H1 (cell line): Measurements from ENCODE around the gene IFNK. TPM values are rescaled to one million over a fixed set of nuclear protein-coding genes. Genes with fewer than 3 reads are reported as not detected.
A peak's percentile ranks its signal among the peaks of the same experiment; 100 is the strongest.

Source experiments
- CREB1 ChIP-seq: IDR thresholded peaks from 2 replicates; pipeline ENCODE4 v1.6.1; 2012; ENCODE audit warnings: inconsistent platforms
- CTBP2 ChIP-seq: IDR thresholded peaks from 2 replicates; pipeline ENCODE4 v1.7.0; 2011; ENCODE audit warnings: borderline replicate concordance, mild to moderate bottlenecking, moderate library complexity, mixed read lengths, low read length; ENCODE audit not compliant: insufficient read depth, insufficient read length
- EZH2 ChIP-seq: fragments of 200-600 bp; sonication (generic); IDR thresholded peaks from 2 replicates; pipeline ENCODE4 v1.7.1; 2012; ENCODE audit warnings: low read depth, mild to moderate bottlenecking, moderate library complexity, low read length, inconsistent platforms; ENCODE audit not compliant: severe bottlenecking
- FOSL1 ChIP-seq: IDR thresholded peaks from 2 replicates; pipeline ENCODE4 v1.6.1; 2011; ENCODE audit warnings: mild to moderate bottlenecking, low read depth, low read length, moderate library complexity; ENCODE audit not compliant: insufficient read depth
- HDAC6 ChIP-seq: IDR thresholded peaks from one replicate; pipeline ENCODE4 v1.7.1; 2012; ENCODE audit warnings: low read depth, mild to moderate bottlenecking, inconsistent platforms, low read length, moderate library complexity
- RAD21 ChIP-seq, 2 experiments: IDR thresholded peaks in 1 of 2; conservative IDR thresholded peaks in 1 of 2; 2 replicates each; pipeline ENCODE4 v1.6.1; 2011; ENCODE audit warnings: low read depth in 2 of 2, low read length in 2 of 2, improper control_type of control experiment in 1 of 2, inconsistent platforms in 1 of 2, mild to moderate bottlenecking in 1 of 2, moderate library complexity in 1 of 2
- RBBP5 ChIP-seq: IDR thresholded peaks from 2 replicates; pipeline ENCODE4 v1.7.1; 2012; ENCODE audit warnings: low read depth, mild to moderate bottlenecking, inconsistent platforms, low read length, moderate library complexity, borderline replicate concordance
- RXRA ChIP-seq: IDR thresholded peaks from 2 replicates; pipeline ENCODE4 v1.6.1; 2011; ENCODE audit warnings: low read depth, mild to moderate bottlenecking, low read length, moderate library complexity; ENCODE audit not compliant: insufficient read depth
- SP1 ChIP-seq: IDR thresholded peaks from 2 replicates; pipeline ENCODE4 v1.6.1; 2011; ENCODE audit warnings: low read depth, low read length
- TAF1 ChIP-seq: IDR thresholded peaks from 2 replicates; pipeline ENCODE4 v1.6.1; 2011; ENCODE audit warnings: mild to moderate bottlenecking, low read depth, low read length
- TAF7 ChIP-seq: optimal IDR thresholded peaks from 2 replicates; pipeline ENCODE3; 2011; ENCODE audit warnings: low read depth, mild to moderate bottlenecking, inconsistent platforms, low read length, moderate library complexity, borderline replicate concordance
- TCF12 ChIP-seq: IDR thresholded peaks from 2 replicates; pipeline ENCODE4 v1.6.1; 2011; ENCODE audit warnings: low read depth, mild to moderate bottlenecking, low read length
- YY1 ChIP-seq: IDR thresholded peaks from 2 replicates; pipeline ENCODE4 v1.6.1; 2011; ENCODE audit warnings: low read depth, mild to moderate bottlenecking, low read length
- polyA plus RNA-seq, 7 experiments: library from polyadenylated mRNA; depleted of rRNA in 3 of 7; stranded (reverse) in 5 of 7; unstranded in 2 of 7; fragments of >200 nt in 5 of 7; fragments of 200-250 nt in 2 of 7; gene quantifications; 1 replicate in 5 of 7; 2 replicates in 1 of 7; 4 replicates in 1 of 7; pipeline versions ENCODE4 v1.2.1 to v1.2.3, GENCODE V29; 2011 to 2013; ENCODE audit warnings: missing spikeins in 2 of 7, mixed read lengths in 2 of 7
- total RNA-seq: library from RNA; stranded (reverse); fragmentation: NEBNext Ultra II Directional; extraction: Animal tissue kit (Norgen Biotek cat#: 25700); gene quantifications from 2 replicates; pipeline ENCODE4 v1.2.1, GENCODE V29; 2021
- TF ChIP-seq, protein P1 (sequence below), 3 experiments: IDR thresholded peaks; 1 replicate in 2 of 3; 2 replicates in 1 of 3; pipeline versions ENCODE4 v1.5.1 to v1.6.1; 2011; ENCODE audit warnings: low read length in 3 of 3, mild to moderate bottlenecking in 3 of 3, inconsistent platforms in 2 of 3, low read depth in 1 of 3, moderate library complexity in 1 of 3; ENCODE audit not compliant: insufficient read depth in 1 of 3; ENCODE audit errors: control extremely low read depth in 1 of 3

IFNK gene
- total and polyA plus RNA-seq, 2 of the 8 experiments (the other 6 are each of a cell fraction or from before 2014, with no cell fraction given), result not detected

DNA sequence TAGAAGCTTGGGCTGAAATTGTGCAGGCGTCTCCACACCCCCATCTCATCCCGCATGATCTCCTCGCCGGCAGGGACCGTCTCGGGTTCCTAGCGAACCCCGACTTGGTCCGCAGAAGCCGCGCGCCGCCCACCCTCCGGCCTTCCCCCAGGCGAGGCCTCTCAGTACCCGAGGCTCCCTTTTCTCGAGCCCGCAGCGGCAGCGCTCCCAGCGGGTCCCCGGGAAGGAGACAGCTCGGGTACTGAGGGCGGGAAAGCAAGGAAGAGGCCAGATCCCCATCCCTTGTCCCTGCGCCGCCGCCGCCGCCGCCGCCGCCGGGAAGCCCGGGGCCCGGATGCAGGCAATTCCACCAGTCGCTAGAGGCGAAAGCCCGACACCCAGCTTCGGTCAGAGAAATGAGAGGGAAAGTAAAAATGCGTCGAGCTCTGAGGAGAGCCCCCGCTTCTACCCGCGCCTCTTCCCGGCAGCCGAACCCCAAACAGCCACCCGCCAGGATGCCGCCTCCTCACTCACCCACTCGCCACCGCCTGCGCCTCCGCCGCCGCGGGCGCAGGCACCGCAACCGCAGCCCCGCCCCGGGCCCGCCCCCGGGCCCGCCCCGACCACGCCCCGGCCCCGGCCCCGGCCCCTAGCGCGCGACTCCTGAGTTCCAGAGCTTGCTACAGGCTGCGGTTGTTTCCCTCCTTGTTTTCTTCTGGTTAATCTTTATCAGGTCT, 49.0 kb downstream of the IFNK start, which contains the start of gene C9orf72 (continued):
- TF ChIP-seq FOSL1 (no peak), TAF1 (peak; percentile 88), RXRA (no peak), RBBP5 (peak; percentile 57; the same call in 1 of the 2 replicates), HDAC6 (no peak), CTBP2 (no peak), TCF12 (no peak), TAF7 (peak; percentile 80), RAD21 (IDR thresholded peaks at IDR 0.05 in 1 of 2, conservative IDR thresholded peaks at IDR 0.05 in 1 of 2; ENCODE audit: low read depth in 2 of 2, low read length in 2 of 2) (peak in 1 of 2 experiments; percentile 1; a peak in 1 of 4 replicates), CREB1 (0 out of 2 replicates have a peak, but pooled peaks have one; percentile 11), YY1 (no peak), EZH2 (no peak), SP1 (no peak)
- TF ChIP-seq, protein P1, sequence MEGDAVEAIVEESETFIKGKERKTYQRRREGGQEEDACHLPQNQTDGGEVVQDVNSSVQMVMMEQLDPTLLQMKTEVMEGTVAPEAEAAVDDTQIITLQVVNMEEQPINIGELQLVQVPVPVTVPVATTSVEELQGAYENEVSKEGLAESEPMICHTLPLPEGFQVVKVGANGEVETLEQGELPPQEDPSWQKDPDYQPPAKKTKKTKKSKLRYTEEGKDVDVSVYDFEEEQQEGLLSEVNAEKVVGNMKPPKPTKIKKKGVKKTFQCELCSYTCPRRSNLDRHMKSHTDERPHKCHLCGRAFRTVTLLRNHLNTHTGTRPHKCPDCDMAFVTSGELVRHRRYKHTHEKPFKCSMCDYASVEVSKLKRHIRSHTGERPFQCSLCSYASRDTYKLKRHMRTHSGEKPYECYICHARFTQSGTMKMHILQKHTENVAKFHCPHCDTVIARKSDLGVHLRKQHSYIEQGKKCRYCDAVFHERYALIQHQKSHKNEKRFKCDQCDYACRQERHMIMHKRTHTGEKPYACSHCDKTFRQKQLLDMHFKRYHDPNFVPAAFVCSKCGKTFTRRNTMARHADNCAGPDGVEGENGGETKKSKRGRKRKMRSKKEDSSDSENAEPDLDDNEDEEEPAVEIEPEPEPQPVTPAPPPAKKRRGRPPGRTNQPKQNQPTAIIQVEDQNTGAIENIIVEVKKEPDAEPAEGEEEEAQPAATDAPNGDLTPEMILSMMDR (IDR thresholded peaks at IDR 0.05; ENCODE audit: control extremely low read depth in 1 of 3, insufficient read depth in 1 of 3, low read depth in 1 of 3, low read length in 3 of 3), result no peak
- TF ChIP-seq, all 59 proteins: peak for 13
